HG03575 (cell line): ENCODE results near the gene IMMT.

ENCODE experiments used
- ATAC-seq: cut with Tn5 transposase; IDR thresholded peaks from one replicate; pipeline ENCODE4 v1.9.1; 2021; ENCODE audit not compliant: unreplicated experiment, insufficient number of reproducible peaks, low FRiP score; ENCODE audit errors: extremely low read depth

Gene IMMT

DNA sequence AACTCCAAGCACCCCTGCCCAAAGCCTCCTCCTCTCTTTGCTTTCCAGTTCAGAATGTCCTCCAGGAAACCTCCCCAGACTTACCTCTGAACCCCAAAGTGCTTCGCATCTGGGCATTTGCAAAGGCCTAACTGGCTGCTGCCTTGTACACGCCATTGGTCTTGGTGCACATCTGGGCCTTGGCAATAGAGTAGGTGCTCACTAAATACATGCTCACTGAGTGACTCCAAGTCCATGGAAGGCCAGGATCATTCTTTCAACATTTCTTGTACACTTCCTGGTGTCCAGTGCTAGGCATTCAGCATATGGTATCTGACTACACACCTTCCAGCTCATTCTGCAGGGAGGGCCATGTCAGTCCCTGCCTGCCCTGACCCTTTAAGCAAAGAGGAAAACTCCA lies 32.4 kb upstream of the IMMT start:
- no peak for ATAC-seq

DNA sequence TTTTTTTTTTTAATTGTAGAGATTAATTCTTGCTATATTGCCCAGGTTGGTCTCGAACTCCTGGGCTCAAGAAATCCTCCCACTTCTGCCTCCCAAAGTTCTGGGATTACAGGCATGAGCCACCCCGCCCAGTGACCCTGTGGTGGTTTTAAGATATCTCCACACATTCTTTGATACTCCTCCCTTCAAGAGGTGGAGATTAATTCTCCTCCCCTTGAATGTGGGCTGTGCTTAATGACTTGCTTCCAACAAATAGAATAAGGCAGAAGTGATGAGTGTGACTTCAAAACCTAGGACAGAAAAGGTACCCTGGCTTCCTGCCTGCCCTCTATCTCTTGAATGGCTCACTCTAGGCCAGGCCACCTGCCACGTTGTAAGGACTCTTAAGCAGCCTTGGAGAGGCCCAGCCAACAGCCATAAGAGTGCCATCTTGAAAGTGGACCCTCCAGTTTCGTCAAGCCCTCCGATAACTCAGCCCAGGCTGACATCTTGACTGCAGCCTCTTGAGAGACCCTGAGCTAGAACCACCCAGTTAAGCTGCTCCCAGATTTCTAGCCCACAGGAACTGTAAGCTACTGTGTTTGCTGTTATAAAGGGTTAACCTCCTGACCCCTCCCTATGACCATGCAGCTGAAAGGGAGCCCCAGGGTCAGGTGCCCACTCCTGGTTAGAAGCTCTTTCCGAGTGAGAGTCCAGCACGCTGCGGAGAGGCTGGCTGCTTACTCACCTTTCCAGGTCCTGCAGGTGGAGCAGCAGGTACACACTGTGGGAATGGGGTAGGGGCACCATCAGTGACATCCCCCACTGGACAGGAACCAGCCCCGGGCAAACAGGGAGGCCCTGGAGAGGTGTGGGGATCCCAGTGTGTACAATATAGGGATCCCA lies 31.6 kb upstream of the IMMT start:
- ATAC-seq = no peak

DNA sequence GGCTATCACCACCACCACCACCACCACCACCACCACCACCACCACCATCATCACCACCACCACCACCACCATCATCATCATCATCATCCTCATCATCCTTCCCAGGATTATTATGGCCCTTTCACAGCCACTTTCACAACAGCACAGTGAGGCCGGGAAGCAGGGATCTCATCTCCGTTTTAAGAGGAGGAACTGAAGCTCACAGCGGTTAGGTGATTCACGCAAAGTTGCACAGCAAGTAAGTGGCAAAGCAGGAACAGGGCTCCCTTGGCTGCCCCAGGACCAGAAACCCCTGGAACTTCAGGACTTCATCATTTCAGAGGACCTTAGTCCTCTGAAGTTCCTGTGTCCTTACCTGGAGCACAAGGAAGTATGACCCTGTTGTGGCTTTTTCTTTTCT lies 30.8 kb upstream of the IMMT start:
- no peak for ATAC-seq

DNA sequence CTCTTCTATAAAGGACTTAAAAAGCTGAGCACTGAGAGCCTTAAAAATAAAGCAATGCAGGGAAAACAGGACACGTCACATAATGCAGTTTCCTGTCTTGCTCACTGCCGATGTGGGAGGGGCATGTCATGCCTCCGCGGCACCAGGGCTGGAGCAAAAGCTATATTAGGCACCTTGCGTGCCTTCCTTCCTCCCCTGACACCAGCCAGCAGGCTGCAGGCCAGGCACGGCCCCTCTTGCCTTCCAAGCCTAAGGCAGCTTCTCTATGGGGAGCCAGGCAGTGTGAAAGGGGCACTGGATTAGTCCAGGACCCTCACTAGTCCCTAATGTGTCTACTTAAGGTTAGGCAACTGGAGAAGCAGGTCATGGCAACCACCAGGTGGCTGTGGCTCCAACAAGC lies 30.3 kb upstream of the IMMT start:
- peak; percentile 52 for ATAC-seq

DNA sequence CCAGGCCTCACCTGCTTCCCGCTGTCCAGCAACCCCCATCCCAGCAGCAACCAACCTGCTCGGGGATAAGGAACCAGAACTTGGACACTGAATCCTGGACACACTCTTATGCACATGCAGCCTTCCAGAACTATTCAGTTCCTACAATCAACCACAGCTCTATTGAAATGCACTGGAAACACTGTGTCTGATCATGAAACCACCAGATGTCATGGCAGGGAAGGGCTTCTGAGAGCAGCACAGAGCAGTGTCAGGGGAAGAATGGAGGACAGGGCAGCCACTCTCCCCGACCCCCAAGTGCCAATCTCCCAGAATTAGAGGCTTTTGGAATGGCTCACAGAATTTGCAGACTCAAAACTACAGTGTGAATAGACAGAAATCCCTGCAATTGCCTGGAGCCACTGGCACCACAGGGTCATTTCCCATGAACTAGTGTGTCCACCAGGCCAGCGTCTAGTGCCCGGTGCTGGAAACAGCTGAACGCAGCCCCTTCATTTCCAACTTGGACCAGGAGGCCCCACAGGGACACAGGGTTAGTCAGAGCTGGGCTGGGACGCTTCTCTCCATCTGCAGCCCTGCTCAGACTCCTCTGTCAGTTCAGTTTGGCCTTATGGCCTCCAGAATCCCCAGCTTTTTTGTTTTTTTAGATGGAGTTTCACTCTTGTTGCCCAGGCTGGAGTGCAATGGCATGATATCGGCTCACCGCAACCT lies 29.5 kb upstream of the IMMT start:
- no peak for ATAC-seq

DNA sequence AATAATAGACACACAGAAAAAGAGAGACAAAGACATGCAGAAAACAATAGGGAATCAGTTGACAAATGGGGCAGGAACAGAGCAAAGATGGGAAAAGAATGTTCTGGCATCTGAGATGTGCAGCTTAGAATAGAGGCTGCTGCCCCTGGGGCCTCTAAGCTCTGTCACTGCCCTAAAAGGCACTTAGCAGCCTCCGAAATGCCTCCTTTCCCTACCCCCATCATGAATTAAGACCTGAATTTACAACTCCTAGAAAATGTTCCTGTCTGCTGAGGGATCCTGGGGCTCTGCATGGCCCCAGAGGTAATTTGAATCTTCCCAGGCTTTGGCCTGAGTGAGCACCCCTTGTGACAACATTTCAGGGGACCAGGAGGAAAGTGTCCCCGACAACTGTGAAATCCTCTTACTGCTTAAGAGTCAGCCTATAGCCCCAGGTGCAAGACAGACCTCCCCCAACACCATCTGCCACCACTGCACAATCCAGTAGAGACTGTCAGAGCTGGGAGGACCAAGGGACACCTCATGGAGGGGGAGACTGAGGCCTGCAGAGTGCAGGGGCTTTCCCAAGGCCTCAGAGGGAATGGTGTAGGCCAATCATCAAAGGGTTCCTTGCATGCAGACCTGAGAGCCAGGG lies 28.8 kb upstream of the IMMT start:
- no peak for ATAC-seq

DNA sequence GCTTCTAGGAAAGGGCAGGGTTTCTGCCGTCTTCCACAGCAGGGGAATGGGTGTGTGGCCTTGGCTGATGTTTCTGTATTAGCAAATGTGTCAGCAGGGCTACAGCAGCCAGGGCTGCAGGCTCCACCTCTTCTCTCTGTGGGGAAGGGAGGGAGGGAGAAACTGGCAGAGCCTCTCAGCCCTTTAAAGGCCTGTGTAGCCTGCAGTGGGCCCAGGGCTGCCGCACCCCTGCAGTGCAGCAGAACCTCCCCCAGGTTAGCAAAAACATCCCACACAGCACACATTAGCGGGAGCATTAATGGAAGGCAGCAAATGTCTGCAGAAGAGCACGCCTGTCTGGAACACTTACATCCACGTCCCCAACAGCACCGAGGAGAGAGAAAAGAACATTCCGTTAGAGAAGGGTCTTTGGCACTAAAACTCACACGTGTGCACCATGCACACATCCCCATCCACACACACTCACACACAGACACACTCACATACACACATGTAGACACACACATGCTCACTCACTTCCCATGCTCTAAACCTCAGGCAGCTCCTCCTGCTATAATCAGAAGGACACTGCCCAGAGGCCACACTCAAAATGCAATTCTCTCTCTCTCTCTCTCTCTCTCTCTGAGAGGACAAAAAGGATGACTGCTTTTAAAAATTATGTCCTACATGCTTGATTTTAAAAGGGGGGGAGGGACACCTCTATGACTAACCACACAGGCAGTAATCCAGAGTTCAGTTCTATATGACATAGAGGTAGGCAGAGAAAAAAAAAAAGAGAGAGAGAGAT lies 28.1 kb upstream of the IMMT start:
- ATAC-seq = no peak

DNA sequence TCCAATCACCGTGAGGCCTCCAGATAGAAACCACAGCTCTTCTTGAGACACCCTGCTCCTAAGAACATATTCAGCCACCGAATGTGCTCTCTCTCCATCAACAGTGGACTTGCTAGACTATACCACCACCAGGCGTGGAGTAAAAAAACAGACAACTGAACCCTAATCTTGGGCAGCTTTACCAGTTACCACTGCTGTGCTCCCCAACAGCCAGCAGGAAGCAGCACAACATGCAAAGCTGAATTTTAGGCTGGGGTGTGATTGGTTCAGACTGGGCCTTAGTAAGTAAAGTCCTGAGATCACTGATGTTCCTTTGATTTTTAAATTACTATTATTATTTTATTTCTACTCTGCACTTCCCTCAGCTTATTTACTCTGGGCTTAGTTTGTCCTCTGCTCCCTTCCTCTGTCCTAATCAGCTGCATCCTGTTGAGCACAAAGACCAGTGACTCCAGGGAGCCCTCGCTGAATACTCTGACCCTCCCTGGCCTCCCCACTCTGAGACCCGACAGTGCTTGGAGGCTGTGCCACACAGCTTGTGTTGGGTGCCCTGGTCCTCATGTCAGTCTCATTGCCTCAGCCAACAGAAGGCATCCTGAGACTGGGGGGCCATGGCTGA lies 25.9 kb upstream of the IMMT start:
- no peak for ATAC-seq

DNA sequence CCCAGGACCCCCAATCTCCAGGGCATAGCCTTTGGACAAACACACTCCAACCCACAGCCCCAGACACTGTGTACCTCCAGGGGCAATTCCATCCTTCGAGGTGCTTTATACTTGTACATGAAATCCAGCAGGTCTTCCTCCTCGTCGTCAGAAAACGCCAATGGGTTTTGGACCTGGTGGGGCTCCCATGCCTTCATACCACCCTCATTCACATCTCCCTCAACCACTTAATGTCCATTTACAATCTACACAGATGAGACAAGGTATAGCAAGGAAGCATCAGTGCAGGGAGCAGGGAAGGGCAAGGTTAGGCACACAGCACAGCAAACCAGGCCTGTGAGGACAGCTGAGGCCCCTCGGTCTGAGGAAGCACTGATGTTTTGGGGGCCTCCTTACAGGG lies 24.6 kb upstream of the IMMT start:
- ATAC-seq = no peak

DNA sequence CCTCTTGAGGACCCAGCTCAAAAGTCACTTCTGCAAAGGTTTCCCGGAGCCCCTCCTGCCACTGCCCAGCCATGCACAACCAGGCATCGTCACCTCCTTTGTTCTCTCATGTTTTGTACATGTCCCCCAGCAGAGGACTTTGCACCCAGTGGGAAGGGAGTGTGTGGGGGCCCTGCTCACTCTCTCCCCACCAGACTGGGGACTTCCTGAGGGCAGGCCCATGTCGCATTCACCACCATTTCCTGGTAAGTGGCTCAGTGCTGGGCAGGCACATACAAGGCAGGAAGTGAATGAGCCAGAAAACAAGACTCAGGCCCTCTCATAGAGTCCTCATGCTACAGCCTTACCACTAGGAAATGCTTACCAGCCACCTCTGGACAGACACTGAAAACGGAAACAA lies 22.9 kb upstream of the IMMT start:
- no peak for ATAC-seq

DNA sequence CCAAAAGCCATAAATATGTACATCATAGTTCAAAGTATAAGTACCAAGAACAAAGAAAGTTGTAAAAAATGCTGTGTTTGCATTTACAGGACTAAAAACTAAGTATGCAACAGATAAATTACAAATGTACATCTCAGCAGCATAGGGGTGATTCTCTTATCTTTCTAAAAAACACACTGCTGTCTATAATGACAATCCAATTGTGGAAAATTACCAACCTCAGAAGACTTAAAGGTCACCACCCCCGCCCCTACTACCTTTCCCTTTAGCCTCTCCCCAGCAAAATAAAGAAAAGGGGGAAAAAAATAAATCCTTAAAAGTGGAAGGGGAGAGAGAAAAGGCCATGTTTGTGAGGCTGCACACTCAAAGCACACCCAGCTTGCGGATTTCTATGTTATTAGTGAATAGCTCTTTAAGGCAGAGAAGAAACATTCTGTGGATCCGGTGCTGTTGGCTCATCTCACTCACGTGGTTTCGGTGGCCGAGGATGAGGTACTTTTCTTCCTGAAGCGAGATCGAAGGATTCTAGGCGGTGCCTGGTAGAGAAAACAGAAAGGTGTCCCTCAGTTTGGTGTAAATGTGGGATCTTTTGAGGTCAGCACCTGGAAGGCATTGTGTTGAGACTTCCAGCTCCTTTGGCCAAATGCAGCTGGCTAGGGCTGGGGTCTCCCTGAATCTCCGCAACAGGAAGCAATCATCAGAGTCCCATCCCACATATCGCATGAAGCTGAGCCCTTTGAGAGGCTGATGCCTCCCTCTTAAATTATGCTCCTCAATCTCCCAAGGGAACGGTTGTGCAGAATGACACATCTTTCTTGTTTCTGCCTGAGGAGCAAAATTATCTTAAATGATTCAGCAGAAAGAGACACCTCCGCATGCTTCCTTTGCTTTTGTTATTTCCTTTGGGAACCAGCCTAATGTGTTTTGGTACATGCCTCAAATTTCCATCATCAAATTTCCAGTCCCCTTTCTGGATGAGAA lies 21.6 kb upstream of the IMMT start:
- no peak for ATAC-seq

DNA sequence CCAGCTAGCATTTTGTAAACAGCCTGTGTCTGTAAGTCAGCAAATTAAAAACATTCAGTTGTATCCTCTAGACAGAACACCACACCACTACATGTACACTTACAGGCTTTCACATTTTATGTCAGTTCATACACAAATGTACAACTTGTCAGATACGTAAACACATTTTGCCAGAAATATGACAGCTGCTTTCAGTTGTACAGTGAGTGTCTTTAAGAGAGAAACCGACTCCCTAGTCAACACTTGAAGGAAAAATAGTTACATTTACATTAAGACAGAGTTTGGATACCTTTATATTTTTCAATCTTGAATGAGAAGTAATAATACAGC lies 19.2 kb upstream of the IMMT start:
- ATAC-seq = no peak

DNA sequence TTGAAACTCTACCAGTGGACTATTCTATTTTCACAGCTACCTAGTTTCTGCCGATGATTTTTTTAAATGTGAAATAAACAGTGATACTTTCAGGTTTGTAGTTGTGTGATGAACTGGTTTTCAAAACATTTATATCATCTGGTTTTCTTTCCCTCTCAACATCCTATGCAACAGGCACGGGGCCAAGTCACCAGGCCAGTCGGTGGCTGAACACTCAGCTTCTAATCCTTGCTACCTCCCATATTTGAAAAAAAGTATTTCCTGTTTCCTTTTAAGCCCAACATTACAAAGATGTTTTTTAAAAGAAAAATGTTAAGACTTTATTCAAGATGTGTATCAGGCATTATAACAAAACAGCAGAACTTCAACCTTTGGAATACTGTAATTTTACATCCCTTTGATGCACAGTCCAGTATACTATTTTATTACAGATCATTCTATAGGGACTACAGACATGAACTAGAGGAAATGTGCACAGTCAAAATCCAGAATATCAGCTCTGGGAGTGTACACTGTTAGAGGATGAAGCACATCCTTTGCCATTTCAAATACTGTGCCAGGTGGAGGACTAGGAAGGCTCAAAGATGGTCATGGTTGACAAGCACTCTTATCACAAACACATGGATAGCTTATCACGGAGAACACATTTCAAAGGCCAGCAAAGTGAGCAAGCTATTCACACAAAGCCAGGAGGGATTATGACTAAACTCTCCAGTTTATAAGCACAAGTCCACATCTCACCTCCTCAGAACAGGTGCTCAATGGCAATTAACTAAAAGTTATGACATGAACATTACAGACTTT lies 18.6 kb upstream of the IMMT start:
- no peak for ATAC-seq

DNA sequence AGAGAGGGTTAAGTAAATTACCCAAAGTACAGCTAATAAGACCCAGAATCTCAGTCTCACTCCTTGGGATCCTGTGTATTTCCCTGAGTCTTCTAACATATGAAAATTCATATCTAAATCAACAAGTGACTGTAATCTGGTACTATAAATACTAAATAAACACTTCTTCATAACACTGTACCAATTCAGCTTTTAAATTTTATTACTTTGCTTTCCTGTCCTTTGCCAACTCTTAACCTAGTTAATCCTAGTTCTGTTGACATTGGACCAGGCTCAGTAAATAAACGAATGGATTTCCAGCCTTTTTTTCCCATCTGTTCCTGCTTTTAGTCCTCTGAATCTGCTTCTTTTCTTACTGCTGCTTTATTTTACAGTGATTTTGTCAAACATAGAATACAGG lies 17.8 kb upstream of the IMMT start:
- ATAC-seq = no peak

DNA sequence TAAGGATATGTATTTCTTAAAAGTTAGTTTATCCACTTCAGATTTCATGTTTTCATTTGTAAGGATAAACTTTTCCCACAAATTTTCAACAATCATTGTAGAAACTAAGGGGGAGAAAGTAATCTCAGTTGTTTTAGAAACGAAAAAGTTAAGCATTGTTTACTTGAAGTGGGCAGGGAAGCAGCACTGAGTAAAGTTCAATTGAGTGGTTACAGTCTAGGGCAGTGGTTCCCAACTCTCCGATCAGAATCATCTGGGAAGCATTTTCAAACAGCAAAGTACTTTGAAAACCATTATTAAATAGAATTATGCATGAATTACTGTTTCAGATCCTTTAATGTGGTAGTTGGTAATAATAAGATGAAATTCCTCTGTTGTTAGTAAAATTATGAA lies 16.5 kb upstream of the IMMT start:
- ATAC-seq = no peak

DNA sequence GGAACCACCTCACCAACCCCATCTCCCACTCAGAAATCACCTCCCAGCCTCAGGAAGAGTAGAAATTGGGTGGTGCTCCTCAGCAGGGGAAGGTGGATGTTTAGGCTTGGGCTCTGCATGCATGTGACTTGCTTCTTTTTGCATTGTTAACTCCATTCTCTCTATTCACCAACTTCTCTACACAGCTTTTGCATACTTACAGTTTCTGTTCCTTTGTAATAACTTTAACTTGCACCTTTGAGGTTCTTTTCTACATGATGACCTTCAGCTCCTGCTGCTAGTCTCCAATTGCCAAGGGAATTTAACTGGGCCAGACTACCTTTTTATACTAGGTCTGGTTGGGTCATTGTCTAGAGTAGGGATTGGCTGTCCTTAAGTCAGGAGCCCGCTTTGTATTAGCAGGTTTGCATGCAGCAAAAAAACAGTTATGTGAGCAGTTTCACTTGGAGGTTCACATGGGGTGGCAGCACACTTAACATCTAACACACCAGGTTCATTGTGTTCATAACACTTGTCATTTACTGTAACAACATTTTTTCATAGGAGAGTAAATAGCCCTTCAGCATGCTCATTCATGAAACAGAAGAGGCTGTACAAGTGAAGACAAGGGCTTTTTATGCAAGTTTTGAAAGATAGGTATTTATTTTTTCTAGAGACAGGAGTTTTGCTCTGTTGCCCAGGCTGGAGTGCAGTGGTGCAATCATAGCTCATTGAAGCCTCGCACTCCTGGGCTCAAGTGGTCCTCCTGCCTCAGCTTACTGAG lies 16.0 kb upstream of the IMMT start:
- no peak for ATAC-seq

DNA sequence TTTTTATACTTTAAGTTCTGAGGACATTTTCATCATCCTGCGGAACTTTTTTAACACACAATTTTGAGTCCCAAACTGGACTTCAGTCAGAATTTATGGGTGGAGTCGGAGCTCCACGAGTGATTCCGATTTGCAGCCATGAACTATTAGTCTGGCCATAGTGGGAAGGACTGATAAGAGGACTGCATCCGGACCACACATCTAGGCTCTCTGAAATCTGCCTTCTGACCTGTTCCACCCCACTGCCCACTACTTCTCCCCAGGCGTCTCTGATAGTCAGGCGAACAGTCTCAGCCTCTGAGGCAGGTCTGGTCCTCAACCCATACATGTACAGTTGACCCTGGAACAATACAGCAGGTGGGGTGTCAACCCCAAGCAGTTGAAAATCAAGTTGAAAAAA lies 9.2 kb upstream of the IMMT start:
- ATAC-seq = no peak
